ENCODE measurements around the gene PLD4.
"Not testable (repeated sequence)": the region's sequence is repeated elsewhere in the genome, so short reads cannot be mapped to it uniquely, and the experiment has no call there.

PLD4 gene

GRCh38 chr14:104941508-104942365, 17.1 kb downstream of the PLD4 start:
- DNase-seq (ENCODE audit: low read depth), result no peak

DNA sequence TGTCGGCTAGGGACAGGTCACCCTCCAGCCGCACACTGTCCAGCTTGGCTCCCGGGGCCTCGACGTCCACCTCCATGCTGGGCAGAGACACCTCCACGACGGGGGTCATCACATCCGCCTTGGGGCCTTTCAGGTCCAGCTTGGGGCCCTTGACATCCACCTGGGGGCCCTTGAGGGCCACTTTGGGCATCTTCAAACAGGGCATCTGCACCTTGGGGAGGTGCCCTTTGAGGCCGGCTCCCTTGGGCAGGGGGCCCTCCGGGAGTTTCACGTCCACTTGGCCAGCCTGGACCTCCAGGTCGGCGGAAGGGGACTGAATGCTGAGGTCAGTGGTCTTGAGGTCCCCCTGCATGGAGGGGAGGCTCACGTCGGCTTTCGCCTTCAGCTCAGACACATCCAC, 17.9 kb downstream of the PLD4 start:
- DNase-seq (ENCODE audit: low read depth), result no peak

DNA sequence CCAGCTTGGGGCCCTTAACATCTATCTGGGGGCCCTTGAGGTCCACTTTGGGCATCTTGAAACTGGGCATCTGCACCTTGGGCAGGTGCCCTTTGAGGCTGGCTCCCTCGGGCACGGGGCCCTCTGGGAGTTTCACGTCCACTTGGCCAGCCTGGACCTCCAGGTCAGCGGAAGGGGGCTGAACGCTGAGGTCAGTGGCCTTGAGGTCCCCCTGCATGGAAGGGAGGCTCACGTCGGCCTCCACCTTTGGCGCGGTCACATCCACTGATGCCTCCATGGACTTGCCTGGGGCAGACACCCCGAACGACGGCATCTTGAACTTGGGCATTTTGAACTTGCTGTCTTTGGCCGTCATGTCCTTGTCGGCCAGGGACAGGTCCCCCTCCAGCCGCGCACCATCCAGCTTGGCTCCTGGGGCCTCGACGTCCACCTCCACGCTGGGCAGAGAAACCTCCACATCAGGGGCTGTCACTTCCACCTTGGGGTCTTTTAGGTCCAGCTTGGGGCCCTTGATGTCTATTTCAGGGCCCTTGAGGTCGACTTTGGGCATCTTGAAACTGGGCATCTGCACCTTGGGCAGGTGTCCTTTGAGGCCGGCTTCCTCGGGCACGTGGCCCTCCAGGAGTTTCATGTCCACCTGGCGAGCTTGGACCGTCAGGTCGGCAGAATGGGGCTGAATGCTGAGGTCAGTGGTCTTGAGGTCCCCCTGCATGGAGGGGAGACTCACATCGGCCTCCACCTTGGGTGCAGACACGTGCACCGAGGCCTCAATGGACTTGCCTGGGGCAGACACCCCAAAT, 18.7 kb downstream of the PLD4 start:
- not testable (repeated sequence) for DNase-seq (ENCODE audit: low read depth)

DNA sequence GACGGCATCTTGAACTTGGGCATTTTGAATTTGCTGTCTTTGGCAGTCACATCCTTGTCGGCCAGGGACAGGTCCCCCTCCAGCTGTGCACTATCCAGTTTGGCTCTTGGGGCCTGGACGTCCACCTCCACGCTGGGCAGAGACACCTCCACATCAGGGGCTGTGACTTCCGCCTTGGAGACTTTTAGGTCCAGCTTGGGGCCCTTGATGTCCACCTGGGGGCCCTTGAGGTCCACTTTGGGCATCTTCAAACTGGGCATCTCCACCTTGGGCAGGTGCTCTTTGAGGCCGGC, 19.3 kb downstream of the PLD4 start:
- not testable (repeated sequence) for DNase-seq (ENCODE audit: low read depth)

DNA sequence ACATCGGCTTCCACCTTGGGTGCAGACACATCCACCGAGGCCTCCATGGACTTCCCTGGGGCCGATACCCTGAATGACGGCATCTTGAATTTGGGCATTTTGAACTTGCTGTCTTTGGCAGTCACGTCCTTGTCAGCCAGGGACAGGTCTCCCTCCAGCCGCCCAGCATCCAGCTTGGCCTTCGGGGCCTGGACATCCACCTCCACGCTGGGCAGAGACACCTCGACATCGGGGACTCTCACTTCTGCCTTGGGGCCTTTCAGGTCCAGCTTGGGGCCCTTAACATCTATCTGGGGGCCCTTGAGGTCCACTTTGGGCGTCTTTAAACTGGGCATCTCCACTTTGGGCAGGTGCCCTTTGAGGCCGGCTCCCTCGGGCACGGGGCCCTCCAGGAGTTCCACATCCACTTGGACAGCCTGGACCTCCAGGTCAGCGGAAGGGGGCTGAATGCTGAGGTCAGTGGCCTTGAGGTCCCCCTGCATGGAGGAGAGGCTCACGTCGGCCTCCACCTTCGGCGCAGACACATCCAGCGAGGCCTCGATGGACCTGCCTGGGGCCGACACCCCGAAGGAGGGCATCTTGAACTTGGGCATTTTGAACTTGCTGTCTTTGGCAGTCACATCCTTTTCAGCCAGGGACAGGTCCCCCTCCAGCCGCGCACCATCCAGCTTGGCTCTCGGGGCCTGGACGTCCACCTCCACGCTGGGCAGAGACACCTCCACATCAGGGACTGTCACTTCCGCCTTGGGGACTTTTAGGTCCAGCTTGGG, 19.9 kb downstream of the PLD4 start:
- DNase-seq (ENCODE audit: low read depth), result not testable (repeated sequence)

DNA sequence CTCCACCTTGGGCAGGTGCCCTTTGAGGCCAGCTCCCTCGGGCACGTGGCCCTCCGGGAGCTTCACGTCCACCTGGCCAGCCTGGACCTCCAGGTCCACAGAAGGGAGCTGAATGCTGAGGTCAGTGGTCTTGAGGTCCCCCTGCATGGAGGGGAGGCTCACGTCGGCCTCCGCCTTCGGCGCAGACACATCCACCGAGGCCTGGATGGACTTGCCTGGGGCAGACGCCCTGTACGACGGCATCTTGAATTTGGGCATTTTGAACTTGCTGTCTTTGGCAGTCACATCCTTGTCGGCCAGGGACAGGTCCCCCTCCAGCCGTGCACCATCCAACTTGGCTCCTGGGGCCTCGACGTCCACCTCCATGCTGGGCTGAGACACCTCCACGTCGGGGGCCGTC, 20.6 kb downstream of the PLD4 start:
- DNase-seq (ENCODE audit: low read depth), result not testable (repeated sequence)

DNA sequence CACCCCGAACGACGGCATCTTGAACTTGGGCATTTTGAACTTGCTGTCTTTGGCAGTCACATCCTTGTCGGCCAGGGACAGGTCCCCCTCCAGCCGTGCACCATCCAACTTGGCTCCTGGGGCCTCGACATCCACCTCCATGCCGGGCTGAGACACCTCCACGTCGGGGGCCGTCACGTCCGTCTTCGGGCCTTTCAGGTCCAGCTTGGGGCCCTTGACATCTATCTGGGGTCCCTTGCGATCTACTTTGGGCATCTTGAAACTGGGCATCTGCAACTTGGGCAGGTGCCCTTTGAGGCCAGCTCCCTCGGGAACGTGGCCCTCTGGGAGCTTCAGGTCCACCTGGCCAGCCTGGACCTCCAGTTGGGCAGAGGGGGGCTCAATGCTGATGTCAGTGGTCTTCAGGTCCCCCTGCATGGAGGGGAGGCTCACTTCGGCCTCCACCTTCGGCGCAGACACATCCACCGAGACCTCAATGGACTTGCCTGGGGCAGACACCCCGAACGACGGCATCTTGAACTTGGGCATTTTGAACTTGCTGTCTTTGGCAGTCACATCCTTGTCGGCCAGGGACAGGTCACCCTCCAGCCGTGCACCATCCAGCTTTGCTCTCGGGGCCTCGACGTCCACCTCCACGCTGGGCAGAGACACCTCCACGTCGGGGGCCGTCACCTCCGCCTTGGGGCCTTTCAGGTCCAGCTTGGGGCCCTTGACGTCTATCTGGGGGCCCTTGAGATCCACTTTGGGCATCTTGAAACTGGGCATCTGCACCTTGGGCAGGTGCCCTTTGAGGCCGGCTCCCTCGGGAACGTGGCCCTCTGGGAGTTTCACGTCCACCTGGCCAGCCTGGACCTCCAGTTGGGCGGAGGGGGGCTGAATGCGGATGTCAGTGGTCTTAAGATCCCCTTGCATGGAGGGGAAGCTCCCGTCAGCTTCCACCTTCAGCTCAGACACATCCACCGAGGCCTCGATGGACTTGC, 21.6 kb downstream of the PLD4 start:
- not testable (repeated sequence) for DNase-seq (ENCODE audit: low read depth)

GRCh38 chr14:104947201-104947600, 22.5 kb downstream of the PLD4 start:
- DNase-seq (ENCODE audit: low read depth), result not testable (repeated sequence)

DNA sequence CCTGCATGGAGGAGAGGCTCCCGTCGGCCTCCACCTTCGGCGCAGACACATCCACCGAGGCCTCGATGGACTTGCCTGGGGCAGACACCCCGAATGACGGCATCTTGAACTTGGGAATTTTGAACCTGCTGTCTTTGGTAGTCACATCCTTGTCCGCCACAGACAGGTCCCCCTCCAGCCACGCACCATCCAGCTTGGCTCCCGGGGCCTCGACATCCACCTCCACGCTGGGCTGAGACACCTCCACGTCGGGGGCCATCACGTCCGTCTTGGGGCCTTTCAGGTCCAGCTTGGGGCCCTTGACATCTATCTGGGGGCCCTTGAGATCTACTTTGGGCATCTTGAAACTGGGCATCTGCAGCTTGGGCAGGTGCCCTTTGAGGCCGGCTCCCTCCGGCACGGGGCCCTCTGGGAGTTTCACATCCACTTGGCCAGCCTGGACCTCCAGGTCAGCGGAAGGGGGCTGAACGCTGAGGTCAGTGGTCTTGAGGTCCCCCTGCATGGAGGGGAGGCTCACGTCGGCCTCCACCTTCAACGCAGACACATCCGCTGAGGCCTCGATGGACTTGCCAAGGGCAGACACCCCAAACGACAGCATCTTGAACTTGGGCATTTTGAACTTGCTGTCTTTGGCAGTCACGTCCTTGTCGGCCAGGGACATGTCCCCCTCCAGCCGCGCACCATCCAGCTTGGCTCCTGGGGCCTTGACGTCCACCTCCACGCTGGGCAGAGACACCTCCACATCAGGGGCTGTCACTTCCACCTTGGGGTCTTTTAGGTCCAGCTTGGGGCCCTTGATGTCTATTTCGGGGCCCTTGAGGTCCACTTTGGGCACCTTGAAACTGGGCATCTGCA, 23.4 kb downstream of the PLD4 start:
- DNase-seq (ENCODE audit: low read depth), result not testable (repeated sequence)

DNA sequence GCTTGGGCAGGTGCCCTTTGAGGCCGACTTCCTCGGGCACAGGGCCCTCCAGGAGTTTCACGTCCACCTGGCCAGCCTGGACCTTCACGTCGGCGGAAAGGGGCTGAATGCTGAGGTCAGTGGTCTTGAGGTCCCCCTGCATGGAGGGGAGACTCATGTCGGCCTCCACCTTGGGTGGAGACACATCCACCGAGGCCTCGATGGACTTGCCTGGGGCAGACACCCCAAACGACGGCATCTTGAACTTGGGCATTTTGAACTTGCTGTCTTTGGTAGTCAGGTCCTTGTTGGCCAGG, 24.0 kb downstream of the PLD4 start:
- DNase-seq (ENCODE audit: low read depth), result no peak

GRCh38 chr14:104949406-104949955, 24.8 kb downstream of the PLD4 start:
- not testable (repeated sequence) for DNase-seq (ENCODE audit: low read depth)

GRCh38 chr14:104950021-104950420, 25.3 kb downstream of the PLD4 start:
- DNase-seq (ENCODE audit: low read depth), result no peak

GRCh38 chr14:104950701-104951100, 26.0 kb downstream of the PLD4 start:
- DNase-seq (ENCODE audit: low read depth), result not testable (repeated sequence)

DNA sequence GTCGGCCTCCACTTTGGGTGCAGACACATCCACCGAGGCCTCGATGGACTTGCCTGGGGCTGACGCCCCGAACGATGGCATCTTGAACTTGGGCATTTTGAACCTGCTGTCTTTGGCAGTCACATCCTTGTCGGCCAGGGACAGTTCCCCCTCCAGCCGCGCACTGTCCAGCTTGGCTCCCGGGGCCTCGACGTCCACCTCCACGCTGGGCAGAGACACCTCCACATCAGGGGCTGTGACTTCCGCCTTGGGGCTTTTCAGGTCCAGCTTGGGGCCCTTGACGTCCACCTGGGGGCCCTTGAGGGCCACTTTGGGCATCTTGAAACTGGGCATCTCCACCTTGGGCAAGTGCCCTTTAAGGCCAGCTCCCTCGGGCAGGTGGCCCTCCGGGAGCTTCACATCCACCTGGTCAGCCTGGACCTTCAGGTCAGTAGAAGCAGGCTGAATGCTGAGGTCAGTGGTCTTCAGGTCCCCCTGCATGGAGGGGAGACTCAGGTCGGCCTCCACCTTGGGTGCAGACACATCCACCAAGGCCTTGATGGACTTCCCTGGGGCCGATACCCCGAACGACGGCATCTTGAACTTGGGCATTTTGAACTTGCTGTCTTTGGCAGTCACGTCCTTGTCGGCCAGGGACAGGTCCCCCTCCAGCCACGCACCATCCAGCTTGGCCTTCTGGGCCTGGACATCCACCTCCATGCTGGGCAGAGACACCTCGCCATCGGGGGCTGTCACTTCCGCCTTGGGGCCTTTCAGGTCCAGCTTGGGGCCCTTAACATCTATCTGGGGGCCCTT, 27.4 kb downstream of the PLD4 start:
- DNase-seq (ENCODE audit: low read depth), result not testable (repeated sequence)

- DNase-seq (ENCODE audit: low read depth), result no peak
Observed at GRCh38 chr14:104953097-104953496, 28.4 kb downstream of the PLD4 start.

DNA sequence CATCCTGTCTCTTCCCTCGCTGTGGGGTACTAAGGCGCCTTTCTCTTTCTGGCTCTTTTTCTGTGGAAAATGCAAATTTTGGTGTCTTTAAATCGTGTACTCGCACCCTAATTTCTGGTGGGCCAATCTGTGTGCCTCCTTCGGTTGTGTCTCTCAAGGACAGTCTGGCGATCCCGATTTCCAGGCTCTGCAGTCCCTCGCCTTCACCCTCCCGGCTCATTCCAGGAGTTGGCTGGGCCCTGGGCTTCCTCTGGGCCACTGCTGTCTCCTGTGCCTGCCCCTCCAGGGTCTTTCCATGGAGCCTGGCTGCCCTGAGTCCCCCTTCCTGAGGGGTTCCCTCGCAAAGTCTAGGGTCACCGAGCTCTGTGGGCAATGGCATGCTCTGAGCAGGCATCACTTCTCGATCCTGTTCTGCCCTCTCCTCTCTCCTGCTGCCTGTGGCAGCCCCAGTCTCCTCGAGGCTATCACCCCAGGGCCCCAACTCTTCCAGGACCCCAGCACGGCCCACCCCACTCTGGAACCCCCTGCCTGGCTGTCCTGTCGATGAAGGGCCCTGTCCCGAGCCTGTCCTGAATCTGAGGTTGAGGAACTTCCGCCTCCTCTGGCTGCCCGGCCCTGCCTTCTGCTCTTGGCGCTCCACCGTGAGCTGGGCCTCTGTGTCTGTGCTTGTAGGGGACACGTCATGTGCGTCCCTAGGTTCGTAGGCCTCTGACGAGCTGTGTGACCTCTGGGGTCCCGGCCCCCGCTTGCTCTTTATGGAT, 29.4 kb downstream of the PLD4 start:
- no peak for DNase-seq (ENCODE audit: low read depth)

GRCh38 chr14:104954746-104955395, 30.2 kb downstream of the PLD4 start:
- no peak for DNase-seq (ENCODE audit: low read depth)

DNA sequence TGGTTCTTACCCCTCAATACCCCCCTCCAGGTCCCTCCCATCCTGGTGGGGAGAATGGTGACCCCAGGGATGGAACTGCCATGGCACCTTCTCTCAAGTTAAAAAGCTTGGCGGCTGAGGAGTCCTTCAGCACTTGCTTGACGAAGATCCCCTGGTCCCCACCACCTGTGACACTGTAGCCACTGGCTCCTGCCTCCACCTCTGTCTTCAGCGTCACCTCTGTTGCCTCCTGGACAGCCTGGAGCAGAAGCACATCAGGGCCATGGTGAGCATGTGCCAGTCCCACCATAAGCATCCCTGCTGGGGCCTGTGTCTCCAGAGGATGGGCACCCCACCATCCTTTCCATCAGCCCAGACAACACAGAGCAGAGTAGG, 30.7 kb downstream of the PLD4 start:
- DNase-seq (ENCODE audit: low read depth), result no peak

Measured in stimulated activated CD8-positive, alpha-beta memory T cell treated with anti-CD3 and anti-CD28 coated beads, Interleukin-4, amount 100 ng/mL, for 24 hours (primary cell).